Stimulated activated CD8-positive, alpha-beta memory T cell treated with anti-CD3 and anti-CD28 coated beads, Interleukin-15, amount 100 ng/mL, for 1 hour (primary cell): ENCODE results near the gene ABCA12.
"Not testable (repeated sequence)": the region's sequence is repeated elsewhere in the genome, so short reads cannot be mapped to it uniquely, and the experiment has no call there.

Experiments
- DNase-seq: peaks from one replicate; pipeline ENCODE4 v3.0.0-alpha.2; 2020; ENCODE audit warnings: low read depth

ABCA12 gene

GRCh38 chr2:215138479-215138878, at the start of gene ABCA12:
TSS of gene ABCA12 (minus strand) at chr2:215138626. CDS start at chr2:215138208, 418 bp downstream.
- no peak for DNase-seq

- no peak for DNase-seq
These were observed 49.7 kb upstream of the ABCA12 start for GRCh38 chr2:215188078-215188477.

- DNase-seq, result no peak
These were observed 47.6 kb upstream of the ABCA12 start for GRCh38 chr2:215186021-215186420.

GRCh38 chr2:215178121-215178520, 39.7 kb upstream of the ABCA12 start:
- no peak for DNase-seq

GRCh38 chr2:215171796-215172195, 33.4 kb upstream of the ABCA12 start:
- DNase-seq, result no peak

- DNase-seq, result no peak
These were observed 32.7 kb upstream of the ABCA12 start for GRCh38 chr2:215171151-215171550.

- not testable (repeated sequence) for DNase-seq
These were observed 28.1 kb upstream of the ABCA12 start for GRCh38 chr2:215166505-215166904.

GRCh38 chr2:215163319-215163718, 24.9 kb upstream of the ABCA12 start:
- not testable (repeated sequence) for DNase-seq

- DNase-seq, result no peak
These were observed 22.9 kb upstream of the ABCA12 start for GRCh38 chr2:215161301-215161829.

- DNase-seq, result no peak
These were observed 21.7 kb upstream of the ABCA12 start for GRCh38 chr2:215160081-215160480.

GRCh38 chr2:215156453-215156852, 18.0 kb upstream of the ABCA12 start:
- DNase-seq, result no peak

- DNase-seq, result no peak
These were observed 11.5 kb upstream of the ABCA12 start for GRCh38 chr2:215149894-215150293.

- no peak for DNase-seq
These were observed 11.1 kb upstream of the ABCA12 start for GRCh38 chr2:215149486-215149885.

GRCh38 chr2:215149060-215149459, 10.6 kb upstream of the ABCA12 start:
- no peak for DNase-seq

GRCh38 chr2:215145611-215146010, 7.2 kb upstream of the ABCA12 start:
- no peak for DNase-seq

- DNase-seq, result no peak
These were observed 5.9 kb upstream of the ABCA12 start for GRCh38 chr2:215144106-215144875.

GRCh38 chr2:215143458-215143857, 5.0 kb upstream of the ABCA12 start:
- DNase-seq, result no peak

- DNase-seq, result no peak
These were observed 3.3 kb upstream of the ABCA12 start for GRCh38 chr2:215141706-215142105.

GRCh38 chr2:215140166-215140707, 1.8 kb upstream of the ABCA12 start:
- DNase-seq, result no peak

- DNase-seq, result no peak
These were observed 585 bp downstream of the ABCA12 start for GRCh38 chr2:215137741-215138340.

- no peak for DNase-seq
These were observed 1.1 kb downstream of the ABCA12 start for GRCh38 chr2:215137329-215137686.

GRCh38 chr2:215136669-215137328, 1.6 kb downstream of the ABCA12 start:
- DNase-seq, result no peak

GRCh38 chr2:215120401-215120800, 18.0 kb downstream of the ABCA12 start:
- DNase-seq, result no peak
